ENCODE measurements around the gene SLC22A7. TPM values are rescaled to one million over a fixed set of nuclear protein-coding genes. Genes with fewer than 3 reads are reported as not detected.

Gene SLC22A7
- total RNA-seq, 2 experiments from 2014 or later = not detected

GRCh38 chr6:43277643-43278523, 20.2 kb upstream of the SLC22A7 start:
- Mint-ChIP-seq H3K4me1 (ENCODE audit: low read depth) (peaks cover 11% of the 10 kb centered on the region), H3K27ac (no peak overlapping the region), H3K4me3 (no peak overlapping the region), H3K9me3 (no peaks in the 10 kb centered on the region), H3K27me3 (peaks cover 30% of the 10 kb centered on the region), H3K36me3 (no peaks in the 10 kb centered on the region)
- intact Hi-C loops (cut with micrococcal nuclease) = no loop called here
- CTCF ChIA-PET = interaction anchor here (1.3 kb wide), 1 partner anchor 49 kb away, joined by 3 read pairs; the partner anchor contains the start of gene DNPH1
- POLR2A ChIA-PET = no interaction called here
- DNase-seq = no peak

GRCh38 chr6:43278524-43279078, 19.5 kb upstream of the SLC22A7 start:
- intact Hi-C loops (cut with micrococcal nuclease) = no loop called here
- ChIA-PET POLR2A (no interaction called here), CTCF (interaction anchor here (1.3 kb wide), 1 partner anchor 50 kb away, joined by 3 read pairs; the partner anchor contains the start of gene DNPH1)
- H3K4me3 Mint-ChIP-seq = no peak overlapping the region
- no peak overlapping the region for H3K27ac Mint-ChIP-seq
- H3K9me3 Mint-ChIP-seq = no peaks in the 10 kb centered on the region
- H3K4me1 Mint-ChIP-seq (ENCODE audit: low read depth) = peaks cover 11% of the 10 kb centered on the region
- peaks cover 30% of the 10 kb centered on the region for H3K27me3 Mint-ChIP-seq
- DNase-seq = no peak
- no peaks in the 10 kb centered on the region for H3K36me3 Mint-ChIP-seq

GRCh38 chr6:43280234-43280633, 17.8 kb upstream of the SLC22A7 start:
- Mint-ChIP-seq H3K27ac (no peak overlapping the region), H3K4me1 (ENCODE audit: low read depth) (peaks cover 9% of the 10 kb centered on the region), H3K27me3 (peaks cover 29% of the 10 kb centered on the region), H3K36me3 (no peaks in the 10 kb centered on the region), H3K9me3 (no peaks in the 10 kb centered on the region), H3K4me3 (no peak overlapping the region)
- ChIA-PET POLR2A (no interaction called here), CTCF (no interaction called here)
- no peak for DNase-seq
- intact Hi-C loops (cut with micrococcal nuclease) = no loop called here

- Mint-ChIP-seq H3K36me3 (no peaks in the 10 kb centered on the region), H3K4me3 (no peak overlapping the region), H3K27me3 (peaks cover 30% of the 10 kb centered on the region), H3K9me3 (no peaks in the 10 kb centered on the region), H3K27ac (no peak overlapping the region), H3K4me1 (ENCODE audit: low read depth) (no peaks in the 10 kb centered on the region)
- intact Hi-C loops (cut with micrococcal nuclease) = no loop called here
- ChIA-PET CTCF (interaction anchor here (1.0 kb wide), 1 partner anchor 27 kb away, joined by 3 read pairs; the partner anchor contains the start of gene CRIP3), POLR2A (no interaction called here)
- no peak for DNase-seq
These were observed 16.0 kb upstream of the SLC22A7 start for GRCh38 chr6:43282060-43282459.

- intact Hi-C loops (cut with micrococcal nuclease) = no loop called here
- DNase-seq = no peak
- Mint-ChIP-seq H3K9me3 (no peaks in the 10 kb centered on the region), H3K27ac (no peak overlapping the region), H3K36me3 (no peaks in the 10 kb centered on the region), H3K4me3 (no peak overlapping the region), H3K4me1 (ENCODE audit: low read depth) (no peaks in the 10 kb centered on the region), H3K27me3 (peaks cover 27% of the 10 kb centered on the region)
- ChIA-PET POLR2A (no interaction called here), CTCF (interaction anchor here (1.0 kb wide), 1 partner anchor 26 kb away, joined by 3 read pairs; the partner anchor contains the start of gene CRIP3)
These were observed 15.2 kb upstream of the SLC22A7 start for GRCh38 chr6:43282636-43283513.

- intact Hi-C loops (cut with micrococcal nuclease) = no loop called here
- DNase-seq = no peak
- Mint-ChIP-seq H3K27ac (no peak overlapping the region), H3K4me1 (ENCODE audit: low read depth) (no peaks in the 10 kb centered on the region), H3K4me3 (no peak overlapping the region), H3K27me3 (peaks cover 25% of the 10 kb centered on the region), H3K9me3 (no peaks in the 10 kb centered on the region), H3K36me3 (no peaks in the 10 kb centered on the region)
- POLR2A ChIA-PET = no interaction called here
- CTCF ChIA-PET = no interaction called here
These were observed 14.6 kb upstream of the SLC22A7 start for GRCh38 chr6:43283514-43283901.

- ChIA-PET POLR2A (no interaction called here), CTCF (no interaction called here)
- no peak overlapping the region for H3K27ac Mint-ChIP-seq
- no peaks in the 10 kb centered on the region for H3K4me1 Mint-ChIP-seq (ENCODE audit: low read depth)
- H3K4me3 Mint-ChIP-seq = no peak overlapping the region
- no peaks in the 10 kb centered on the region for H3K9me3 Mint-ChIP-seq
- no peaks in the 10 kb centered on the region for H3K36me3 Mint-ChIP-seq
- intact Hi-C loops (cut with micrococcal nuclease) = no loop called here
- H3K27me3 Mint-ChIP-seq = peaks cover 25% of the 10 kb centered on the region
- DNase-seq = no peak
These were observed 14.2 kb upstream of the SLC22A7 start for GRCh38 chr6:43283905-43284304.

- no peak overlapping the region for H3K27ac Mint-ChIP-seq
- H3K9me3 Mint-ChIP-seq = no peaks in the 10 kb centered on the region
- intact Hi-C loops (cut with micrococcal nuclease) = no loop called here
- ChIA-PET CTCF (no interaction called here), POLR2A (no interaction called here)
- H3K4me1 Mint-ChIP-seq (ENCODE audit: low read depth) = no peaks in the 10 kb centered on the region
- H3K27me3 Mint-ChIP-seq = peaks cover 25% of the 10 kb centered on the region
- no peak overlapping the region for H3K4me3 Mint-ChIP-seq
- H3K36me3 Mint-ChIP-seq = no peaks in the 10 kb centered on the region
- no peak for DNase-seq
These were observed 12.9 kb upstream of the SLC22A7 start for GRCh38 chr6:43284991-43285781.

GRCh38 chr6:43285832-43286231, 12.2 kb upstream of the SLC22A7 start:
- Mint-ChIP-seq H3K4me1 (ENCODE audit: low read depth) (no peaks in the 10 kb centered on the region), H3K9me3 (no peaks in the 10 kb centered on the region), H3K36me3 (no peaks in the 10 kb centered on the region), H3K27me3 (peaks cover 25% of the 10 kb centered on the region), H3K27ac (no peak overlapping the region), H3K4me3 (no peak overlapping the region)
- CTCF ChIA-PET = interaction anchor here (1.3 kb wide), 1 partner anchor 221 kb away, joined by 3 read pairs; no protein-coding TSS in a partner anchor
- intact Hi-C loops (cut with micrococcal nuclease) = no loop called here
- POLR2A ChIA-PET = no interaction called here
- no peak for DNase-seq

- Mint-ChIP-seq H3K4me3 (no peak overlapping the region), H3K27ac (no peak overlapping the region), H3K9me3 (no peaks in the 10 kb centered on the region), H3K4me1 (ENCODE audit: low read depth) (no peaks in the 10 kb centered on the region), H3K27me3 (peaks cover 22% of the 10 kb centered on the region), H3K36me3 (no peaks in the 10 kb centered on the region)
- ChIA-PET CTCF (interaction anchor here (0.5 to 1.3 kb wide), 3 partner anchors 57 to 221 kb away, joined by 3 to 5 read pairs (median 3); partner anchors contain the start of genes ABCC10 and DNPH1), POLR2A (no interaction called here)
- intact Hi-C loops (cut with micrococcal nuclease) = no loop called here
- DNase-seq = no peak
These were observed 11.5 kb upstream of the SLC22A7 start for GRCh38 chr6:43286456-43286979.

GRCh38 chr6:43286980-43287716, 10.9 kb upstream of the SLC22A7 start:
- no peak for DNase-seq
- intact Hi-C loops (cut with micrococcal nuclease) = no loop called here
- ChIA-PET CTCF (interaction anchor here (0.5 to 1.3 kb wide), 3 partner anchors 58 to 220 kb away, joined by 3 to 5 read pairs (median 3); partner anchors contain the start of genes ABCC10 and DNPH1), POLR2A (no interaction called here)
- no peak overlapping the region for H3K27ac Mint-ChIP-seq
- H3K9me3 Mint-ChIP-seq = no peaks in the 10 kb centered on the region
- H3K27me3 Mint-ChIP-seq = peaks cover 20% of the 10 kb centered on the region
- H3K4me1 Mint-ChIP-seq (ENCODE audit: low read depth) = no peaks in the 10 kb centered on the region
- no peak overlapping the region for H3K4me3 Mint-ChIP-seq
- no peaks in the 10 kb centered on the region for H3K36me3 Mint-ChIP-seq
